DMS153 (cell line): ENCODE data around the gene BAHCC1.

Source experiments
- DNase-seq: peaks from one replicate; lab custom pipeline; 2025; lab: John Stamatoyannopoulos, UW

The BAHCC1 gene

DNA sequence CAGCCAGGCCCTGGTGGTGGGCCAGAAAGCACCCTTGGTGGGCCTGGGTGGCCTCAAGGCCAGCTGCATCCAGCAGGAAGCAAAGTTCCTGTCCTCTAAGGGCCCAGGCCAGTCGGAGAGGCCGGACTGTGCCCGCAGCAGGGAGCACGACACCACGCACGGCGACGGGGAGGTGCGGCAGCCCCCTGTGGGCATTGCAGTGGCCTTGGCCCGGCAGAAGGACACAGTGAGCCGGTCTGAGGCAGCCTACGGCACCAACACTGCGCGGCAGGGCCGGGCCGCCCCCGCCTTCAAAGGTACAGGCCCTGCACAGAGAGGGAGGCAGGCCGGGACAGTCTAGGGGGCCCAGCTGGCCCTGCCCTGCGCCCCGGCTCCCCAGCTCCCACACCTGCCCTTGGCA, 48.0 kb downstream of the BAHCC1 start:
- no peak for DNase-seq

DNA sequence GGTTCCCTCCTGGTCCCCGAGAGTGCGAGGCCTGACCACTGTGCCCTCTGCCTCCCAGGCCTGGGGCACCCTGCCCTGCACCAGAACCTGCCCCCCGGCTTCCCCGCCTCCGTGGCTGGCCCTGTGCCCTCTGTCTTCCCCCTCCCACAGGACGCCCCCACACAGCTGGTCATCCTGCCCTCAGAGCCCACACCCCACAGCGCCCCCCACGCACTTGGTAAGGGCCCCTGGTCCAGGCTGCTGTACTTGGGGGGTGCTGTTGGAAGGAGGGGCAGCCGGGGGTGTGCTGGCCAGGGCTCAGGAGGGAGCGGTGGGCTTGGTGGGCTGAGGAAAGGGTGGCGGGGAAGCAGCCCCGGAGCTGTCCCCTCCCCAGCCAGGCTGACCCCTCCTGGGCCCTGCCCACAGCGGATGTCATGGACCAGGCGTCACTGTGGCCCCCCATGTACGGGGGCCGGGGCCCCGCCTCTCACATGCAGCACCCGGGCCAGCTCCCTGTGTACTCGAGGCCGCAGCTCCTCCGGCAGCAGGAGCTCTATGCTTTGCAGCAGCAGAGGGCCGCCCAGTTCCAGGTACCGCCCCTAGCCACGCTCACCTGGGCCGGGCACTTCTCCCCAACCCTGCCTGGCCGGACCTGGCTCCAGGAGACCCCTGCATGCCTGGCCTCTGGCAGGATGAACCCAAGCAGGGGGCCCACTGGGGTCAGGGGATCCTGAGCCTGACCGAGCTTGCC, 49.5 kb downstream of the BAHCC1 start:
- no peak for DNase-seq

DNA sequence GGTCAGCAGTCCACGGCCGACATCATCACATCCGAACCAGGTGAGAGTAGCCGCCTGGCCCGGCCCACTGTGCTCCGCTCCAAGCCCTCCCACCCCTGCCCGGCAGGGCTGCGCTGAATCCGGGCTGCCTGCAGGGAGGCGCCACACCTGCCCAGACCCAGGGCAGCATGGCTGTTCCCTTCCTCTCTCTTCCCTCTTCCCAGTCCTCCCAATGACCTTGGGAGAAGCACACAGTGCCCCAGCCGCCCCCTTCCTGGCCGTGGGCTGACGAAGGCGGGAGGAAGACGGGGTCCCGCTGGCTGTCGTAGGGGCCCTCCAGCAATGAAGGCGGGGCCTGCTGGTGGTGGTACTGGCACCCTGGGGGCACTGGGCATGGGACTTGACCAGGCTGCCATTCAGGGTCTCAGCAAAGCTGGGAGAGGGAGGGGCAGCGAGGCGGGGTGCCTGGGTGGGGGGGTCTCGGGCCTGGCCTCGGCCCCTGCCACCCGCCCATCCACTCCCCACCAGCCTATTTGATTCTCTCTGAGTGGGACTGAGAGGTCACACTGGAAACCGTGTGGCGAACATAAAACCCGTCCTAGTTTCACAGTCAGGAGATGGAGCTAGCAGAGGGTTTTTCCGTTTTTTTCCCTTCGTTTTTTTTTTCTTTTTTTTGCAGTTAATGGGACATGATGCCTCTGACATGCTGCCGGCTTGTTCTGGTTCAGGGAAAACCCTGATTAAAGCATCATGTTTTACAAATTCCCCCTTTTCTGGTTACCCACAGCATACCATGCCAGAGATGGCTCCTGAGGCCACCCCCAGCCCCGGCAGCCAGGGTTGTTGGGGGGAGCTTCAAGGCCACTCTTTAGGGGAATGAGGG, 50.6 kb downstream of the BAHCC1 start:
- DNase-seq: no peak

DNA sequence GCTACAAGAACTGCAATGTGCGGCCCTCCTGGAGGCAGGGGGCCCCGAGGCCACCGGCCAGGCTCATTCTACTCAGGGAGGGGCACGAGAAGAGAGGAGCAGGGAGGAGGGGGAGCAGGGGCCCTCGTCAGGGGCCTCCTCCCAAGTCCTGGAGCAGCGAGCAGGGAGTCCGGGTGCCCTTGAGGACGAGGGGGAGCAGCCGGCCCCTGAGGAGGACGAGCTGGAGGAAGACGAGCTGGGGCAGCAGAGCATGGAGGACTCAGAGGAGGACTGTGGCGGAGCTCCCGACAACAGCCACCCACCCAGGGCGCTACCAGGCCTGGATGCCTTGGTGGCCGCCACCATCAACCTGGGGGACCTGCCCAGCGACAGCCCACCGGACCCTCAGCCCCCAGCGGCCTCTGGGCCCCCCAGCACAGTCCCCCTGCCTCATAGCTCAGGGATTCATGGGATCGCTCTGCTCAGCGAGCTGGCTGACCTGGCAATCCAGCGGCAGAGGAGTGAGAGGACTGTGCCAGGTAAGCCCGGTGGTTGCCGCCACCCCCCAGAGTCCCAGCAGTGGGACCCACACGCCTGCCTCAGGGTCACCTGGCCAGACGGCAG, 52.2 kb downstream of the BAHCC1 start:
- DNase-seq: no peak

DNA sequence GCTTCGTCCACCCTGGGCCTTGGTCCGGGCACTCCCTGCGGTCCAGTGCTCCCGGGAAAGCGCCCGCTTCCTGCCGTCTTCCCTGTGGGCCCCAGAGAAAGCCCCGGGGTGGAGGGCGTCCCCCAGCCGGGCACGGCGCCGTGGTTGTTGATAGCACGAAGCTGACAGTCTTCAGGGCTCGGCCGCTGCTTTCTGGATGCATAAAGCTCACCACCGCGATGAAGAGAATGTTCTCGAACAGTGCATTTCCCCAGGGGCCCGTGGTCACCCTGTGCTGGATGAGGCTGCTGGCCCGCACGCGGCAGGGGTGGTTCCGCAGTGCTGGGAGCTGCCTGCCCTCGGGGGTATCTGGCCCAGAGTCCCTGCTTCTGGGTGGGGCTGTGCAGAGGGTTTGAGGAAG, 53.2 kb downstream of the BAHCC1 start:
- DNase-seq: no peak

DNA sequence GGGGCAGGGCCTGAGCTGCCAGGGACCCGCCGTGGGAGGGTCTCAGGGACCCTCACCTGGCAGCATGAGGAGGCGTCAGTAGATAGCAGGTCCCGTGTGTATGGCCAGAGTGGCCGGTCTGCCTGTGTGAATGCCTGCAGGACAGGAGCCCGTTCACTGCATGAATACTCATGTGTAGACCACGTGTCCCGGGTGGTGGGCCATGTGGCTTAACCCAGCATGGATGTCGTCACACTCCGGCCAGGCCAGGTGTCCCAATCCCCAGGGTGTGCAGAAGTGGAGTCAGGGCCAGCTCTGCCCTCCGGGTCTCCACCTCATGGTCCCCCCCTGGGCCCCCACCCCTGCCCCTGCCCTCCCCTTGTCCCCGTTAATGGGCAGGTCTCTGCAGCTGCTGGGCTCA, 53.7 kb downstream of the BAHCC1 start:
- no peak for DNase-seq

DNA sequence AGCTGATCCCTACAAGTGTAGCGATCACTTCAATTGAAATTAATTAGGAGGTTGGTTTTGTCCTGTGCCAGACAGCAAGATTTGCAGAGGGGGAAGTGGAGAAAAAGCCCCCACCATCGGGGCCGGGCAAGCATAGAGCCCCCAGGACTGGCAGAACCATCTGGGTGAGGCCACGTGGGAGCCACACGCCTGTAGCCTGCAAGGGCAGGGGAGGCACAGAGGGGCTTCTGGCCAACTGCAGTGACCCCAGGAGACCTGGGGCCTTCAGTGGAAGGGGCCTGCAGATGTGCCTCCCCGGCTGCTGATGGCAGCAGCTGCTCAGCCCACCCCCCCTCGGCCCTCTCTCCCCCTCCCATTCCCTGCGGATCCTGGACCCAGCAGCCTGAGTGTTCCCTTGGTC, 54.1 kb downstream of the BAHCC1 start:
- DNase-seq: no peak

DNA sequence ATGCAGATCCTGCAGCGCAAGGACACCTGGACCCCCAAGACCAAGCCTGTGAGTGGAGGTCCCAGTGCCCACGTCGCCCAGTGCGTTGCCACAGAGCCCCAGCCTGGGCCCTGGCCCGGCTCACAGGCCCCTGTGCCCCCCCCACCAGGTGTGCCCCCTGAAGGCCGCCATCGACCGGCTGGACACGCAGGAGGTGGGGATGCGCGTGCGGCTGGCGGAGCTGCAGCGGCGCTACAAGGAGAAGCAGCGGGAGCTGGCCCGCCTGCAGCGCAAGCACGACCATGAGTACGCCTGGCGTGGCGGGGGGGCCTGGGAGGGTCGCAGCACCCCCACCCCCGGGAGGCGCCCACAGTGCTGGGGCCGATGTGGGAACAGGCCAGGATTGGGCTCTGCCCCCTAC, 56.6 kb downstream of the BAHCC1 start:
- DNase-seq: no peak

DNA sequence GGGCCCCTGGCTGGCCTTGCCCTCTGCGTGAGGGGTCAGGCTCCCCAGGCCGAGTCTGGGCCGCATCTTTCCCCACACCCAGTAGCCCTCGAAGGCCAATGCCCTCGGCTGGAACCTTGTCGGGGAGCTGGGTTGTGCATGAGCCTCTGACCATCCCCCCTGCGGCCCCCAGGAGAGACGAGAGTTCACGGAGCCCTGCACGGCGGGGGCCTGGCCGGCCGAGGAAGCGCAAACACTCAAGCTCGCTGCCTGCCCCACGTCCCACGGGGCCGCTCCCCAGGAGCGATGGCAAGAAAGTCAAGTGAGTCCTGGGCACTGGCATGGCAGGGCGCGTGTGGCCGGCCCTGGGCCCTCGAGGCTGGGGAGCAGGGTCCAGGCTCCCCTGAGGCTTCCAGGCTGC, 57.3 kb downstream of the BAHCC1 start:
- DNase-seq: no peak

DNA sequence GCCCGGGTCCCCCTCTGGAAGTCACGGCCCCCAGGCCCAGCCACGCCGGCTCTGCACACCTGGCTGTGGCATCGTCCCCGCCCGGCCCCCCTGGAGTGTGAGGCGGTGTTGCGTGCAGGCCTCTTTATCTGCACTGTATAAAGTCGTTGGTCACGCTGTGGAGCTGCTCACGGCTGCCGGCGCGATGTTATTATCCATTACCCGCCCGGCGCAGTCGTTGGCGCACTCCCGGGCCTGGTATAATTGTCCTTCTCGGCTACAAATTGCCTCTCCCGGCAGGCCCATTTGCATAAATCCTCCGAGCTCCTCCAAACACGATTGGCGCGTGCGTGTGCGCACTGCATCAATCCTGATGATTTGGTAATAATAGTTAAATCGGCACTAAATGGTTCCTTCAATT, 57.8 kb downstream of the BAHCC1 start:
- peak; percentile 42 for DNase-seq

DNA sequence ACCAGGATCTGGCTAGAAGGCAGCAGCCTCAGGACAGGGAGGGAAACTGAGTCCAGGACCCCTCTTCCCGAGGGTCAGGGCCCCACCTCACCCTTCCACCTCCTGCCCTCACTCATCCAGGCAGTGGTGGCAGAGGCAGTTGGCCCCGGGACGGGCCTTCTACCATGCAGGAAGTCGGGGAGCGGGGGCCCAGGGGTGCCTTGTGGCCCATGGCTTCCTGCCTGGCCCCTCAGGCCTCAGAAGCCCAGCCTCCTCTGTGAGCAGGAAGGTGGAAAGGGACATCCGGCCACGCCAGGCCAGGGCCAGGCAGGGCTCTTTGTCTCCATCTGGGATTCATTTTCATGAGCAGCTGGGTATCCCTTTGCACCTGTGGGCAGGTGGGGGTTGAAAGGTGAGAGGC, 58.5 kb downstream of the BAHCC1 start:
- no peak for DNase-seq

DNA sequence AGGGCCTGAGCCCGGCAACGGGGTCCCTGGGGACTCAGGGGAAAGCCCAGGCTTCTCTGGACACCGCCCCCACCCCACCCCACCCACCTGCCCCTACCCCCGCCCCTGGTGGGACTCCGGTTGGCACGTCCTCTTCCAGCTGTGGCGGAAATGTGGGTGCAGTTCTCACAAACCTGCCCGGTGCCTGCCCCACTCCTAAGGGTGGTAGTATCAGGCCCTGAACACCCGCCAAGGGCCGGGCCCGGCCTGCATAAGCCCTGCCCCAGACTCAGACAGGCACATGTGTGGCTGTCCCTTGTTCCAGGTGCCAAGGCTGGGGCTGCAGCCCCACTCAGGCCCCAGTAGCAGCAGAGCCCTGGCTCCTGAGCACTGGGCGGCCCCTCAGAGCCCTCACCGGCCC, 59.2 kb downstream of the BAHCC1 start:
- no peak for DNase-seq

DNA sequence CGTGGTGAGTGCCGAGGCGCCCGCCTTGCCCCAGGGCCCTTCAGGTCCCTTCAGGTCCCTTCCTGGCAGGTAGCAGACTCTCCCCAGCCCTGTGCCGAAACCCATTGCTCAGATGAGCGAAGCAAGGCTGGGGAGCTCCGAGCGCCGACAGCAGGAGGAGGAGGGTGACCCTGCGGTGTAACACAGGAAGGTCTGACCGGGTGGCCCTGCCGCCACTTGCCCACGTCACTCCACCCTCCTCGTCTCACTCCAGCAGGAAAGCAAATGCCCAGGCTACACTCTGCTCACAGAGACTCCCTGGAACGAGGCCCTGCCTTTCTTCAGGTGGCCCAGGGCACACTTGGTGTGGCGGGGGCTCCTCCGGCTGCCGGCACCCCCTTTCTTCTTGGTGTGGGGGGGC, 60.1 kb downstream of the BAHCC1 start:
- DNase-seq: no peak

DNA sequence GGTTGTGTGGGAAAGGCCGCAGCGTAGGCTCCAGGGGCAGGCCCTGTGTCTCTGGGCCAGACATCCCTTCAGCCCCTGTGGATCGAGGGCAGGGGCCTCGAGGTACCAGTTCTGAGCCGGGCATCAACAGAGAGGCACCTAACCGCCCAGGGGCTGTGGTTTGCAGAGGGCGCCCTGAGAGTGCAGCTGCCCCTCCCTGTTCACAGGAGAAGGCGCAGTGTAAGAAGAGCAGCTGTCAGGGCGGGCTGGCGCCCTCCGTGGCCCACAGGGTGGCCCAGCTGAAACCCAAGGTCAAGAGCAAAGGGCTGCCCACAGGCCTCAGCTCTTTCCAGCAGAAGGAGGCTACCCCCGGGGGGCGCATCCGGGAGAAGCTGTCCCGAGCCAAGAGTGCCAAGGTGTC, 60.8 kb downstream of the BAHCC1 start:
- DNase-seq: no peak

DNA sequence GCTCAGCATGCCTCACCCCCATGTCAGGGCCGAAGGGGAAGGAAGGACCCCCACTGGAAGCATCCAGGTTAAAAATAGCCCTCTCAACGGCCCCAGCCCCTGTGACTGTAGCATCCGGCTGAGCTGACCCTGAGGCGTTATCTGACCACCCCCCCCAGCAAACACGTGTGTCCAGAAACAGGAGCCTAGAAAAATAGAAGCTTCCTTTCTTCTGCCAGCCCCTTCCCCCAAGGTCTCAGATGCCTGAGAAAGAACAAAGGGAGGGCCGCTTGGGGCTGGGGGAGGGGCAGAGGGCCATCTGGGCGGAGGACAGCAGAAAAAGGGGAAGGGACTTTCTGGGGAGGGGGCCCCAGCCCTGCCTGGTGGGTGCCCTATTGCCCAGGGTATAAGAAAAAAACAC, 61.5 kb downstream of the BAHCC1 start:
- DNase-seq: no peak

DNA sequence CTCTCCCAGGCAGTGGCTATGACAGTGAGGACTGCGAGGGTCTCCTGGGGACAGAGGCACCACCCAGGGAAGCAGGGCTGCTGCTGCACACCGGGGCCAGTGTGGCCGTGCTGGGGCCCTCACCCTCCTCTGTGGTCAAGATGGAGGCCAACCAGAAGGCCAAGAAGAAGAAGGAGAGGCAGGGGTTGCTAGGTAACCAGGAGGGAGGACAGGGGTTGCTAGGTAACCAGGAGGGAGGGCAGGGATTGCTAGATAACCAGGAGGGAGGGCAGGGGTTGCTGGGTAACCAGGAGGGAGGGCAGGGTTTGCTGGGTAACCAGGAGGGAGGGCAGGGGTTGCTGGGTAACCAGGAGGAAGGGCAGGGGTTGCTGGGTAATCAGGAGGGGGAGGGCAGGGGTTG, 62.1 kb downstream of the BAHCC1 start:
- DNase-seq: no peak

DNA sequence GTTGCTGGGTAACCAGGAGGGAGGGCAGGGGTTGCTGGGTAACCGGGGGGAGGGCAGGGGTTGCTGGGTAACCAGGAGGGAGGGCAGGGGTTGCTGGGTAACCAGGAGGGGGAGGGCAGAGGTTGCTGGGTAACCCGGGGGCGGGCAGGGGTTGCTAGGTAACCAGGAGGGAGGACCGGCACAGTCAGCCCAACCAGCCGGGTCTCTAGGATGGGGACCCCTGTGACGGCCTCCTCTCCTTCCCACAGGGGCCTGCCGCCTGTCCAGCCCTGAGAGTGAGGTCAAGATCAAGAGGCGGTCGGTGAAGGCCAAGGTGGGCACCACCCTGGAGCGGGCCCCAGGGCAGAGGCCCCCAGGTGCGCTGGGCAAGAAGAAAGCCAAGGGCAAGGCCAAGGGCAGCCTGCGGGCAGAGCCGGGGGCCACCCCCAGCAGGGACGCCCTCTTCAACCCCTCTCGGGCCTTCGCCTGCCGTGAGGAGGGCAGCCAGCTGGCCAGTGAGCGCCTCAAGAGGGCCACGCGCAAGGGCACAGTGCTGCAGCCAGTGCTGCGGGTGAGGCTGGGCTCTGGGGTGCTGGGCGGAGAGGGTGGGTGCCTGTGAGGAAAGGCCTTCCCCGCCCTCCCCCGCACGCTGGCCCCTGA, 62.8 kb downstream of the BAHCC1 start:
- DNase-seq: no peak

DNA sequence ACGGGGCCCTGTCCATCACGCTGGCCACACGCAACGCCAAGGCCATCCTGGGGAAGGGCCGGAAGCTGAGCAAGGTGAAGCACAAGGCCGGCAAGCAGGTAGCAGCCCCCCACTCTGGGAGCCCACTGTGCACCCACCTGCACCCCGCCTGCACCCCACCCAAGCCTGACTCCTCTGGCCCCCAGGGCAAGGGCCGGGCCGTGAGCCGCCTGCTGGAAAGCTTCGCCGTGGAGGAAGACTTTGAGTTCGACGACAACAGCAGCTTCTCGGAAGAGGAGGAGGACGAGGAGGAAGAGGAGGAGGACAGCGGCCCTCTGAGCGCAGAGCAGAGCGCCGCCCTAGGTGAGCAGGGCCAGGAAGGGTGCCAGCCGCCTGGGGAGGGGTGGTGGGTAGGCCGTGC, 63.4 kb downstream of the BAHCC1 start:
- no peak for DNase-seq

DNA sequence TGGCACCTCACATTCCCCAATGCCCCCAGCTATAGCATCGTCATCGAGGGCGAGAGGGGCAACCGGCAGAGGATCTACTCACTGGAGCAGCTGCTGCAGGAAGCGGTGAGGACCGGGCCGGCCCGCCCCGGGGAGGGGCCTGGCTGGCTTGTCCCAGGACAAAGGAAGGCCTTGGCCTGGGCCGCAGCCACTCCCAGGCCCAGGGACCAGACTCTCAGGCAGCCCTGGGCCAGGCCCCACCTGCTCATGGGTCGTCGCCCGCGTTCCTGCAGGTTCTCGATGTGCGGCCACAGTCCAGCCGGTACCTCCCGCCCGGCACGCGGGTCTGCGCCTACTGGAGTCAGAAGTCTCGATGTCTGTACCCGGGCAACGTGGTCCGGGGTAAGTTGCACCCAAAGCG, 64.0 kb downstream of the BAHCC1 start:
- no peak for DNase-seq

DNA sequence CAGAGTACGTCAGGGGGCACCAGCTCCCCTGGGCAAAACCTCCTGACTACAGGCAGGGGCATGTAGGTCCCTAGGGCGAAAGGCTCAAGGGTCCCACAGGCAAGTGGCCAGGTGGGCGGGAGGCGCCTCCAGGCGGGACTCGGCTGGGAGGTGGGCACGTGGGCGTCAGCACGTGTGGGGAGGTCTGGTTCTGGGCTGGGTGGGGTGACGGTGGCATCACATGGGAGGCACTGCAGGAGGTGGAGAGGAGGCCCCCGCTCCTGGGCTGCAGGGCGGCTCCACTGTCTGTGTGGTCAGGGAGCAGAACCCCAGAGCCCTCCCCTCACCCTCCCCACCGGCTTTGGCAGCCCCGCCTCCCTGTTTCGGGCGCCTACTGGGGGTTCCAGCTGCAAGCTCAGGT, 64.6 kb downstream of the BAHCC1 start:
- DNase-seq: no peak

DNA sequence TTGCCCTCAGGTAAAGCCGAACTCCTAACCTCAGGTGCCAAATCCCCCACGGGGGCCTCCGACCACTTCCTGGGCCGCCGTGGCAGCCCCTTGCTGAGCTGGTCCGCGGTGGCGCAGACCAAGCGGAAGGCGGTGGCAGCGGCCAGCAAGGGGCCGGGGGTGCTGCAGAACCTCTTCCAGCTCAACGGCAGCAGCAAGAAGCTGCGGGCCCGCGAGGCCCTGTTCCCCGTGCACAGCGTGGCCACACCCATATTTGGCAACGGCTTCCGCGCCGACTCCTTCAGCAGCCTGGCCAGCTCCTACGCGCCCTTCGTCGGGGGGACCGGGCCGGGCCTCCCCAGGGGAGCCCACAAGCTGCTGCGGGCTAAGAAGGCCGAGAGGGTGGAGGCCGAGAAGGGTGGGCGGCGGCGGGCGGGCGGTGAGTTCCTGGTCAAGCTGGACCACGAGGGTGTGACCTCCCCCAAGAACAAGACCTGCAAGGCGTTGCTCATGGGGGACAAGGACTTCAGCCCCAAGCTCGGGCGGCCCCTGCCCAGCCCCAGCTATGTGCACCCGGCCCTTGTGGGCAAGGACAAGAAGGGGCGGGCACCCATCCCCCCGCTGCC, 65.7 kb downstream of the BAHCC1 start:
- DNase-seq: no peak
